SHP77 (cell line): ENCODE results near the gene ACOD1.
"Not testable (repeated sequence)": the region's sequence is repeated elsewhere in the genome, so short reads cannot be mapped to it uniquely, and the experiment has no call there.

Source experiments
- DNase-seq, 2 experiments: peaks; one replicate each; lab custom pipeline; 2025; lab: John Stamatoyannopoulos, UW

The ACOD1 gene

GRCh38 chr13:76948149-76948548, at the start of gene ACOD1:
Gene ACOD1, plus strand, starts transcription at chr13:76948511. Its CDS starts 48 bp downstream, at chr13:76948559.
- DNase-seq: no peak

- DNase-seq: not testable (repeated sequence)
Measured at GRCh38 chr13:76899066-76899465, 49.2 kb upstream of the ACOD1 start.

GRCh38 chr13:76903544-76904162, 44.7 kb upstream of the ACOD1 start:
- DNase-seq: peak; percentile 32 to 38

GRCh38 chr13:76904507-76904906, 43.8 kb upstream of the ACOD1 start:
- no peak for DNase-seq

GRCh38 chr13:76912476-76912875, 35.8 kb upstream of the ACOD1 start:
- no peak for DNase-seq

- no peak for DNase-seq
Measured at GRCh38 chr13:76913898-76914297, 34.4 kb upstream of the ACOD1 start.

- DNase-seq: no peak
Measured at GRCh38 chr13:76917095-76917494, 31.2 kb upstream of the ACOD1 start.

GRCh38 chr13:76917755-76918481, 30.4 kb upstream of the ACOD1 start:
- not testable (repeated sequence) for DNase-seq

GRCh38 chr13:76921516-76921915, 26.8 kb upstream of the ACOD1 start:
- DNase-seq: no peak

- DNase-seq: no peak
Measured at GRCh38 chr13:76925115-76925514, 23.2 kb upstream of the ACOD1 start.

GRCh38 chr13:76927955-76928354, 20.4 kb upstream of the ACOD1 start:
- DNase-seq: no peak

- peak; percentile 8 to 18 for DNase-seq
Measured at GRCh38 chr13:76928456-76928855, 19.9 kb upstream of the ACOD1 start.

- no peak for DNase-seq
Measured at GRCh38 chr13:76929320-76929719, 19.0 kb upstream of the ACOD1 start.

- DNase-seq: peak in 1 of 2 experiments; percentile 4
Measured at GRCh38 chr13:76929851-76930374, 18.4 kb upstream of the ACOD1 start.

GRCh38 chr13:76932076-76932475, 16.2 kb upstream of the ACOD1 start:
- DNase-seq: no peak

- no peak for DNase-seq
Measured at GRCh38 chr13:76934671-76935070, 13.6 kb upstream of the ACOD1 start.

GRCh38 chr13:76936763-76937162, 11.5 kb upstream of the ACOD1 start:
- DNase-seq: no peak

GRCh38 chr13:76937281-76937820, 11.0 kb upstream of the ACOD1 start:
- no peak for DNase-seq

GRCh38 chr13:76939215-76939614, 9.1 kb upstream of the ACOD1 start:
- DNase-seq: no peak

GRCh38 chr13:76942363-76942762, 5.9 kb upstream of the ACOD1 start:
- DNase-seq: no peak

- no peak for DNase-seq
Measured at GRCh38 chr13:76943646-76944045, 4.7 kb upstream of the ACOD1 start.

- no peak for DNase-seq
Measured at GRCh38 chr13:76944456-76944855, 3.9 kb upstream of the ACOD1 start.

GRCh38 chr13:76950101-76950500, 1.8 kb downstream of the ACOD1 start:
- DNase-seq: no peak
